ENCODE measurements around the gene ADARB1. TPM values are rescaled to one million over a fixed set of nuclear protein-coding genes. Genes with fewer than 3 reads are reported as not detected.

The ADARB1 gene
- total and polyA plus RNA-seq, 2 experiments from 2014 or later: 4.8 to 14.8 TPM

- TF ChIP-seq ZNF462 (CRISPR knock-in tag; IDR thresholded peaks at IDR 0.05) (no peak), EZH2phosphoT487 (IDR thresholded peaks at IDR 0.05; ENCODE audit: unreplicated experiment) (no peak), JUNB (IDR thresholded peaks at IDR 0.05; ENCODE audit: unreplicated experiment) (no peak)
Observed at GRCh38 chr21:45162115-45162514, 87.7 kb downstream of the ADARB1 start (continued).

GRCh38 chr21:45162809-45163208 lies 88.4 kb downstream of the ADARB1 start:
- DNase-seq (ENCODE audit: low spot score) (no peak), ATAC-seq (no peak)
- H3K4me1 ChIP-seq (ENCODE audit: insufficient read depth): no peaks in the 10 kb centered on the region
- H3K4me2 ChIP-seq: no peak overlapping the region
- Mint-ChIP-seq H3K9me3 (no peaks in the 10 kb centered on the region), H3K27me3 (ENCODE audit: insufficient read depth, low read depth, poor library complexity) (peaks cover 4% of the 10 kb centered on the region), H3K27ac (no peak overlapping the region), H3K36me3 (ENCODE audit: low read depth) (no peaks in the 10 kb centered on the region), H3K4me3 (no peak overlapping the region), H3K4me1 (peaks cover 8% of the 10 kb centered on the region)
- no peaks in the 10 kb centered on the region for H3K36me3 ChIP-seq (ENCODE audit: insufficient read depth)
- no peaks in the 10 kb centered on the region for H3K9me2 ChIP-seq (ENCODE audit: insufficient read depth)
- H3K79me2 ChIP-seq (replicated peaks; ENCODE audit: insufficient read depth): no peaks in the 10 kb centered on the region
- H3K4me3 ChIP-seq: no peak overlapping the region
- no peaks in the 10 kb centered on the region for H3K27me3 ChIP-seq (ENCODE audit: insufficient read depth)
- H2AFZ ChIP-seq: no peak overlapping the region
- no peaks in the 10 kb centered on the region for H3F3A ChIP-seq (replicated peaks; ENCODE audit: low read depth)
- no peaks in the 10 kb centered on the region for H4K20me1 ChIP-seq (replicated peaks; ENCODE audit: insufficient read depth)
- H3K27ac ChIP-seq (ENCODE audit: low read depth): no peak overlapping the region
- TF ChIP-seq CTCF (conservative IDR thresholded peaks at IDR 0.05; ENCODE audit: low read depth in 2 of 2) (no peak), EZH2phosphoT487 (IDR thresholded peaks at IDR 0.05; ENCODE audit: unreplicated experiment) (no peak), ZNF331 (CRISPR knock-in tag; IDR thresholded peaks at IDR 0.05; ENCODE audit: low read depth) (no peak), JUNB (IDR thresholded peaks at IDR 0.05; ENCODE audit: unreplicated experiment) (no peak), REST (IDR thresholded peaks at IDR 0.05; ENCODE audit: unreplicated experiment) (no peak), STAT1 (IDR thresholded peaks at IDR 0.05; ENCODE audit: unreplicated experiment) (no peak)
